RPMI7951 (cell line): ENCODE measurements around the gene SESN1. TPM values are rescaled to one million over a fixed set of nuclear protein-coding genes. Genes with fewer than 3 reads are reported as not detected.
A peak's percentile ranks its signal among the peaks of the same experiment; 100 is the strongest.

Source experiments
- DNase-seq: peaks from one replicate; pipeline ENCODE4 v3.0.0-alpha.2; 2012; ENCODE audit warnings: low read depth
- total RNA-seq: library from RNA; depleted of rRNA; stranded (reverse); fragments of >200 nt; shearing (Covaris generic); gene quantifications from 2 replicates; pipeline ENCODE4 v1.2.3, GENCODE V29; 2014

Gene SESN1
- total RNA-seq, 1 experiment from 2014 or later: 9.9 TPM

GRCh38 chr6:109060571-109060970 is 34.1 kb downstream of the SESN1 start:
- DNase-seq: no peak

GRCh38 chr6:109059571-109060021 is 35.0 kb downstream of the SESN1 start:
- no peak for DNase-seq

GRCh38 chr6:109059153-109059552 is 35.5 kb downstream of the SESN1 start:
- no peak for DNase-seq

DNA sequence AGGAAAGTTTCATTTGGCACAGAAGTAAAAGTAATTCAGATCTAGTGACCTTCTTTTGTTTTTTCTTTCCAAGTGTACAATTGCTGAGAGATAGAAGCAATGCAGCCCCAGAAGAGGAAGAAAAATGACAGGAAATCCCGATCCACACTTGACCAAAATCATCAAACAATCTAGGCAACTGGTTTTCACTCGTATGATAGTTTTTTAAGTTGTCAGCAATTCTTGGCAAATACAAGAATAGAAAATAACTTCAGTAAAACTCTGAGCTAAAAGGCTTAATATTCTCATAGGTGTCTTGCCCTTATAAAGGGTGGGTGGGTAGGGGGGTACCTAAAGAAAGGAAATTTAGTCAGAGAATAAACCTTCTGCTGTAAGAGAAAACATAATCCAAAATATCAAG is 36.0 kb downstream of the SESN1 start:
- no peak for DNase-seq

GRCh38 chr6:109056661-109057060 is 38.0 kb downstream of the SESN1 start:
- no peak for DNase-seq

DNA sequence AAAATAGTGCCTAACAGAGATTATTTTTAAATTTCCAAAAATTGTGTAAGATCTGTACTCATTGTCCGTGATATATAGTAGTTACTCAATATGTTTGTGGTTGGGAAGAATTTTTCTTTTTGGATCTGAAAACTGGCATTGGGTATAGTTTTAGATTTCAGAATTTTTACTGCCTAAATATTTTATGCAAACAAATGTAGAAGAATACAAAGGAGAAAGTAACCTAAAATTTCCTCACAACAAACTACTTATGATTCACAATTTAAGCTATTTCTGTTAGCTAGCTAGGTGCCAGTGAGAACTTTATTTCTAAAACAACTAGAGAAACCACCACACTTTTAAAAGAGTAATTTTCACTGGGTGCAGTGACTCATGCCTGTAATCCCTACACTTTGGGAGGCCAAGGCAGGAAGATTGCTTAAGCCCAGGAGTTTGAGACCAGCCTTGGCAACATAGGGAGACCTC is 38.8 kb downstream of the SESN1 start:
- DNase-seq: peak; percentile 23

DNA sequence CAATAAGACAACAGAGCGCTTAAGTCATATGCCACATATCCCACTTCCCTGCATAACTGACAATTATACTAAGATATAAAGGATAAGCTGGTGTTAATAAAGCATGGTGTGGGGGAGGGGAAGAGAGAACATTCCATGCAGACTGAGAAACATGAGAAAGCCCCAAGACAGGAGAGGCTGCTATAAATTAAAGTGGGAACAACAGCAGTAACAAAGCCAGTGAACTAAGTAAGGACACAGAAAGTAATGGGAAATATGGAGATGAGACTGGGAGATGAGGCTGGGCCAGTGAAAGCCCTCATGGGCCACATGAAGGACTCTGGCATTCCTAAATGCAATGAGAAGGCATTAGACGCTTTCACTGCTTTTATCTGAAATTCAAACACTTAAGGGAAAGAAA is 41.3 kb downstream of the SESN1 start:
- DNase-seq: no peak

GRCh38 chr6:109052852-109053251 is 41.8 kb downstream of the SESN1 start:
- no peak for DNase-seq

GRCh38 chr6:109052018-109052651 is 42.5 kb downstream of the SESN1 start:
- no peak for DNase-seq

DNA sequence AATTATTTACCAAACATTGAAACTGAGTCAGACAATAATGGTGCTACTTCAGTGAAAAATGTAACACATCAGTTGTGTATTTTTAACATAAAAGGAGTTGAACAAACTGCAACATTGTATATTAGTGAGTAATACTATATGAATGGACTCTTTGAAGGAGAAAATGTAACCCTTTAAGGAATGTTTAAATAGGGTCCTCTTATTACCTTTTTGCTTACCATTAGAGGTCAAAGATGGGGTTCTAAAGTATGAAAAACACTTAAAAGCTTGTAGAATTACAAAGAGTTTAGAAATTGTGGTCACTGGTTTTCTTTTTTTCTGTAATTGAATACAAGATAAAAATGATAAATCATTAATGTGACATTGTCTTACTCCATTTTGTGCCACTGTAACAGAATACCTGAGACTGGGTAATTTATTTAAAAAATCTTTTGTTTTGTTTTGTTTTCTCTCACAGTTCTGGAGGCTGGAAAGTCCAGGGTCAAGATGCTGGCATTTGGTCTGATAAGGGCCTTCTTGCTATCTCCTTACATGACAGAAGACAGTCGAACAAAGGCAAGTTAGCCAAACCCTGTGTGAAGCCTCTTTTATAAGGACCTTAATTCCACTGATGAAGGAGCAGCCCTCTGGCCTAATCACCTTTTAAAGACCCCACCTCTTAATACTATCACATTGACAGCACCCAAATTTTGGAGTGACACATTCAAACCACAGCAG is 43.2 kb downstream of the SESN1 start:
- no peak for DNase-seq

GRCh38 chr6:109050447-109051102 is 44.1 kb downstream of the SESN1 start:
- DNase-seq: no peak

DNA sequence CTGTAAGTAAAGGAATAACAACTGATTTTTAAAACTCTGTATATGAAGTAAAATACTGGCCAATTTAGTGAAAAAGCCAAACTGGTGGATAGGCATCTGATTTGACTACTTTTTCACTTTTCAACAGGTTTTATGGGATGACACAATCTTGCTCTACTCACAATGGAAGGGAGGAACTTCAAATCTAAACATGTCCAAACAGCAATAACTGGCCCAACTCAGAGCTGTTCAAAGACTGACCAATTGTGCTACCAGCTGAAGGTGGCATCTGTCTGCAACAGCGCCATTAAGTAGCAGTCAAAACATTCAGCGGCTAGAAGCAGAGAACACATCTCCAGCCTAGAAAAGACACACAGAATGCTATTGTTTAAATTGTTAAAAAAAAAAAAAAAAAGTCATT is 44.6 kb downstream of the SESN1 start:
- DNase-seq: peak; percentile 22

DNA sequence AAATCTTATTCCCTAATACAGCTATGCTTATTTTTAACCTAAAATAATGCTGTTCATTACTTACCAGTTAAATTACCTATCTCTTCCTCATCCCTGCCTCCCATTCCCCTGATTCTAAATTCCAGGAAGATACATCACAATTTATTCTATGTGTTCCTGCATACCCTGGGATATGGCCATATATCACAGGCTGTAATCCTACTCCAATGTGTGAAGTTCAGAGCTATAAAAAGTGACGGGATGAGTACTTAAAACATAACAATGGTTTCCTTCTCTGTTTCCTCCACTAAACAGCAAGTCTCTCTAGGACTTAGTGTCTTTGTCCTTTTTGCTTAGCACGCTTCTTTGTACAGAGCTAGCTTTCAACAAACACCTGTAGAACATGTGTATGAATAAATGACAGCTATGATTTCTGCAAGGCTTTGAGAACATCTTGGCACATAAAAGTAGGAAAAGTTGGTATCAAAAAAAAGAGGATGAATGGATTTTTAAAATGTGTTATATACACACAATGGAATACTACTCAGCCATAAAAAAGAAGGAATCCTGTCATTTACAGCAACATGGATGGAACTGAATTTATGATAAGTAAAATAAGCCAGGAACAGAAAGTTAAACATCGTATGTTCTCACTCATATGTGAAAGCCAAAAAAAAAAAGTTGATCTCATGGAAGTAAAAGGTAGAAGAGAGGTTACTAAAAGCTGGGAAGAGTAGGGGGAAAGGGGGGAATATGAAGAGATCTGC is 45.8 kb downstream of the SESN1 start:
- DNase-seq: no peak

- no peak for DNase-seq
Observed at GRCh38 chr6:109048176-109048575, 46.5 kb downstream of the SESN1 start.

GRCh38 chr6:109045493-109045892 is 49.2 kb downstream of the SESN1 start:
- no peak for DNase-seq

- no peak for DNase-seq
Observed at GRCh38 chr6:109039795-109040194, 54.9 kb downstream of the SESN1 start.

GRCh38 chr6:109038837-109039398 is 55.7 kb downstream of the SESN1 start:
- DNase-seq: no peak

DNA sequence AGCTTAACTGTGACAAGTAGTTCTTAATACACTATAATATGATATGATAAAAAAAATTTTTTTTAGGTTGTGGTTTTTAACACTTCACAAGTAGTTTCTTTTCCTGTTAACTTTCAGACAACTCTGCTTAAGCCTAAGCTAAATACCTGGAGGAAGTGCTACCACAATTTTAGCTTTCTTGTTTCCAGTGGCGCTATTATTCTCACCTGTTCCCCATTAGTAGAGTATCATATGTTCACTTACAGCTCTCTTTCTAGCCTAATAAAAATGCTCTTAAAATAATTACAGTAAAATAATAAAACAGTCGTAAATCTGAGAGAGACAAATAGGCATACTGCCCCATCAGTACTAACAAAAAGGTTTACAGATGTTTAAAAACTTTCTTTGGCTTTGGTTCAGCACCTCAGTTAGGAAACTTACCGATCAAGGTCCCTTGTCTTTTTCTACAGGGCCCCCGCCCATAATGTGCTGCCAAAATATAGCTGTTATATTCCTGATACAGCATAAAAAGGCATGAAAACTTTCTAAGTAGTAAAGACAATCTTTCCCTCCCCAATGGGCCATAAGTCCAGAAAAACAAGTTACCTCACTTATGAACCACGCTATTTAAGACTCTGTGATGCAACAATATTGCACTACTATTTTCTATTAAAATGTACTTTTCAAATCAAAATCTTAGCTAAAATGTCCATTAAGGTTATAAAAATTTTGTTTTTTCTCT is 57.9 kb downstream of the SESN1 start:
- no peak for DNase-seq

DNA sequence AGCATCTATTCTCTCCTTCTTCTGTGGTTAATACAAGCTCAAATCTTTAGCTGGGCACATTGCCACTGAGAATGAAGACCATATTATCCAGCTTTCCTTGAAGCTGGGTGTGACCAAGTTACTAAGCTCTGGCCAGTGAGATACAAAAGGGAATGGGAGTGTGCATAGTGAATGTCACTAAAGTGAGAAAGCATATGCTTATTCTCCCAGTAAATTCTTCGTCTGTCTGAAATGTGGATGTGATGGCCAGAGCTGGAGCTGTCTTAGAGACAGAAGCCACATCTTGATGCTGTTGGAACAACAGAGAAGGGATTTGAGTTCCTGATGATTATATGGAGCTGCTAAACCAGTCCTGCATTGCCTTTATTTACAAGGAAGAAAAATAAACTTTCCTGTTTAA is 60.1 kb downstream of the SESN1 start:
- no peak for DNase-seq

GRCh38 chr6:109033655-109034054 is 61.0 kb downstream of the SESN1 start:
- DNase-seq: no peak

DNA sequence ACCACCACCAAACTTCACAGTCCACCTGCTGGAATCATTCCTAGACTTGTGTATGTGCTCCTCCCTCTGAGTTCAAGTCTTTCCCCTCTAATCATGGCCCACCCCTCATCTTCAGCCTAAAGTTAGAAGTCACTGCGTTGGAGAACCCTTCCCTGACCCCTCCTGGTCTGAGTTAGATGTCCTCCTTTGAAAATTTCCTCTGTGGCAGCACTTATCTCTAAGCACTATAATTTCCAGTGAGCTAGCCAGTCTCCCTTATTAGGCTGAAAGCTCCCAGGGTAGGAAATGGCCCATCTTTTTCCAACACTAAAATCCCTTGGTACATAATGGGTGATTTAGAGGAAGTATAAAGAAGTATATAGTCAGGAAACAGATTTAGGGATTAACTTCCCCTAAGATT is 63.2 kb downstream of the SESN1 start:
- no peak for DNase-seq
